Measurements from ENCODE around the gene ZFPL1. TPM values are rescaled to one million over a fixed set of nuclear protein-coding genes. Genes with fewer than 3 reads are reported as not detected.

ZFPL1 gene
- total RNA-seq, 3 donors from 2014 or later, result 36.3 to 50.6 (median 42.6) TPM

DNA sequence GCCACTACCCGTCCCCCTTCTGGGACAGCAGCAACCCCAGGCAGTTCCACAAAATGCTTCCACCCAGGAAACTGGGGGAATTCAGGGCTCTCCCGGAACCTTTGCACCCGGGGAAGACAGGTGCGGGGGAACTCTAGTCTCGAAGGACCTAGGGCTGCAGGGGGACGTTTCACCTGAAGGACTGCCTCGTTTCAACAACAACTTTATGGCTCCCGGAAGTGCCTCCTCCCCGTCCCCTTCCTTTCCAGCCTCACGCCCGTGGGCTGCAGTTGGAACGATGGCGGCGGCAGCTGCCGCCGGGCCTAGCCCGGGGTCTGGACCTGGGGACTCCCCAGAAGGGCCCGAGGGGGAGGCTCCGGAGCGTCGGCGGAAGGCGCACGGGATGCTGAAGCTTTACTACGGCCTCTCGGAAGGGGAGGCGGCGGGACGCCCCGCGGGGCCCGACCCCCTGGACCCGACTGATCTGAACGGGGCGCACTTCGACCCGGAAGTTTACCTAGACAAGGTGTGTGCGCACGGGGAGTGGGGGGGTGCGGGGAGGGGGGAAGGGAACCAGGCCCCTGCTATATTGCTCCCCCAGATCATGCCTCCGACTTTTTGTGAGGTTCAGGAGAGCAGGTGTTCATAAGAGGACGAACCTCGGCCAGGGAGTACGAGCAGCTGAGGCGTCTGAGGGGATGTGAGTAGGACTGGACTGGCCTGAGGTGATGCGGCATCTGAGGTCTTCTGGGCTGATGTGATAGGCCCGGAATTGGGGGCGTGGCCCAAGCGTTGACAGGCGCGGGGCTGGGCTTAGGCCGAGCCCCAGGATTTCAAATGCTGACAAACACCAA lies 12.2 kb downstream of the ZFPL1 start, which contains the start of gene VPS51:
TSS of gene VPS51 (plus strand) at position 241 of the 833 bp plus-strand sequence. CDS start at position 278, 37 bp downstream.
- Histone ChIP-seq H3K36me3 (ENCODE audit: low read depth) (no peaks in the 10 kb centered on the region), H3K4me3 (peak within 1 kb of the TSS; percentile 56), H3K4me1 (ENCODE audit: low read depth) (peaks cover 17% of the 10 kb centered on the region), H3K9me3 (no peaks in the 10 kb centered on the region)
- peak; percentile 90 to 94 (median 94) for DNase-seq
- intact Hi-C loops (cut with DNase I, micrococcal nuclease), result no loop called here
- peak; percentile 99 for ATAC-seq
- TF ChIP-seq, protein P1, sequence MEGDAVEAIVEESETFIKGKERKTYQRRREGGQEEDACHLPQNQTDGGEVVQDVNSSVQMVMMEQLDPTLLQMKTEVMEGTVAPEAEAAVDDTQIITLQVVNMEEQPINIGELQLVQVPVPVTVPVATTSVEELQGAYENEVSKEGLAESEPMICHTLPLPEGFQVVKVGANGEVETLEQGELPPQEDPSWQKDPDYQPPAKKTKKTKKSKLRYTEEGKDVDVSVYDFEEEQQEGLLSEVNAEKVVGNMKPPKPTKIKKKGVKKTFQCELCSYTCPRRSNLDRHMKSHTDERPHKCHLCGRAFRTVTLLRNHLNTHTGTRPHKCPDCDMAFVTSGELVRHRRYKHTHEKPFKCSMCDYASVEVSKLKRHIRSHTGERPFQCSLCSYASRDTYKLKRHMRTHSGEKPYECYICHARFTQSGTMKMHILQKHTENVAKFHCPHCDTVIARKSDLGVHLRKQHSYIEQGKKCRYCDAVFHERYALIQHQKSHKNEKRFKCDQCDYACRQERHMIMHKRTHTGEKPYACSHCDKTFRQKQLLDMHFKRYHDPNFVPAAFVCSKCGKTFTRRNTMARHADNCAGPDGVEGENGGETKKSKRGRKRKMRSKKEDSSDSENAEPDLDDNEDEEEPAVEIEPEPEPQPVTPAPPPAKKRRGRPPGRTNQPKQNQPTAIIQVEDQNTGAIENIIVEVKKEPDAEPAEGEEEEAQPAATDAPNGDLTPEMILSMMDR (IDR thresholded peaks at IDR 0.05), result no peak

DNA sequence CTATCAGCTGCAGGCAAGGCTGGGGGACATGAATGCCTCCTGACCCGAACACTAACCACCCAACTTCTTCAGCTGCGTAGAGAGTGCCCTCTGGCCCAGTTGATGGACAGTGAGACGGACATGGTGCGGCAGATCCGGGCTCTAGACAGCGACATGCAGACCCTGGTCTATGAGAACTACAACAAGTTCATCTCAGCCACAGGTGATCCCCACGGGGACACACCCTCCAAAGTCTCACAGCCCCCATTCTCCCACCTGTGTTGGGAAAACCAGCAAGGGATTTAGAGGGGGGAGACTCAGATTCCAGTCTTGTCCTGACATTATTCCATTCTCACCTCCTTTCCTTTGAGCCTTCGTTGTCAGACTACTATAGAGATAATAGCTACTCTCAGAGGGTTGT lies 12.9 kb downstream of the ZFPL1 start:
- peaks cover 17% of the 10 kb centered on the region for H3K4me1 ChIP-seq (ENCODE audit: low read depth)
- no peak for ATAC-seq
- H3K9me3 ChIP-seq, result no peaks in the 10 kb centered on the region
- peak overlapping the region; percentile 56 for H3K4me3 ChIP-seq
- no peaks in the 10 kb centered on the region for H3K36me3 ChIP-seq (ENCODE audit: low read depth)
- intact Hi-C loops (cut with DNase I, micrococcal nuclease), result no loop called here
- DNase-seq, result no peak
- TF ChIP-seq, protein P1 (IDR thresholded peaks at IDR 0.05), result no peak

DNA sequence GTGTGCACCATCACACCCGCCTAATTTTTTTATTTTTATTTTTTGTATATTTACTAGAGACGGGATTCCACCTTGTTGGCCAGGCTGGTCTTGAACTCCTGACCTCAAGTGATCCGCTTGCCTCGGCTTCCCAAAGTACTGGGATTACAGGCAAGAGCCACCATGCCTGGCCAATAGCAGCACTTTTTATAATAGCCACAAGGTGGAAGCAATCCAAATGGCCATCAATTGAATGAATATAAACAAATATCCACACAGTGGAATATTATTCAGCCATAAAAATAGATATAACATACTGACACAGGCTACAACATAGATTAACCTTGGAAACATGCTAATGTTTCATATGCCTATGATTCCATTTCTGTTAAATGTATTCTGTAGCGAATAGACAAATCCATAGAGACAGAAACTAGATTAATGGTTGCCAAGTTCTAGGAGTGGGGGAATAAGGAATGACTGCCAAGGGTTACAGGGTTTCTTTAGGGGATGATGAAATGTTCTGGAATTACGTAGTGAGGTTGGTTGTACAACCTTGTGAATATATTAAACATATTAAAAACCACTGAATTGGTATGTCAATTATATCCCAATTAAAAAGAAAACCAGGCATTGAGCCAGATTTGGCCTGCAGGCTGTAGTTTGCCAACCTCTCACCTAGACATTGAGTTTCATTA lies 16.8 kb downstream of the ZFPL1 start:
- no peak for DNase-seq
- TF ChIP-seq, protein P1 (IDR thresholded peaks at IDR 0.05), result no peak
- no peak for ATAC-seq
- H3K4me3 ChIP-seq, result no peak overlapping the region
- H3K36me3 ChIP-seq (ENCODE audit: low read depth), result no peaks in the 10 kb centered on the region
- H3K9me3 ChIP-seq, result no peaks in the 10 kb centered on the region
- intact Hi-C loops (cut with DNase I, micrococcal nuclease), result no loop called here
- H3K4me1 ChIP-seq (ENCODE audit: low read depth), result peaks cover 14% of the 10 kb centered on the region

DNA sequence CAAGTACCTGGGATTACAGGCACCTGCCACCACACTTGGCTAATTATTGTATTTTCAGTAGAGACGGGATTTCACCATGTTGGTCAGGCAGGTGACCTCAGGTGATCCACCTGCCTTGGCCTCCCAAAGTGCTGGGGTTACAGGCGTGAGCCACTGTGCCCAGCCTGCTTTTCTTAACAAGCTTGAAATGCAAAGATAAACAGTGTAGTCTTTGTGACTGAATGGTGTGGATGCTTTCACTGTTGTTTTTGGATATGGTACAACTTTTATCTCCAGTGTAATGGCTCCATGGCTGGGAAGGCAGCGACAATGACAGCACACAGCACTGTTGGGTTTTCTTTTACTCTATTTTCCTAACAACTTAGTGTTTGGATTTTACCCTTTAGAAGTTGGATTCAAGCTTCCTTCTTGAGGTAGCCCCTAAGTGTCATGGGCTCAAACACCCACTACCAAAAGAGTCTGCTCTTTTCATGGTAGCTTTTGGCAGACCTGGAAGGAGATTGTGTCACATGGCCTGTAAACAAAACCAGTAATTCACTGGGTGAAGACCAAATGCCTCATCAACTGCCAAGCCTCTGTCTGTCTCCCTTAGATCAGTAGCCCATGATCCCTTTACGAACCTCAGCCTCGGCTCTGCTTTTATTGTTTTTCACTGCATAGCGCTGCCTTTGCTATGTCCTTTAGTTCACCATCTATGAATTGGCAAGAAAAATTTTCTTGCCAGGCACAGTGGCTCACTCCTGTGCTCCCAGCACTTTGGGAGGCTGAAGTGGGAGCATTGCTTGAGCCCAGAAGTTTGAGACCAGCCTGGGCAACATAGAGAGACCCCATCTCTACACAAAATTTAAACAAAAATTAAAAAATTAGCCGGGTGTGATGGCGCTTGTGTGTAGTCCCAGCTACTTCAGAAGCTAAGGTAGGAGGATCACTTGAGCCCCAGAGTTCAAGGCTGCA lies 18.4 kb downstream of the ZFPL1 start:
- Histone ChIP-seq H3K36me3 (ENCODE audit: low read depth) (no peaks in the 10 kb centered on the region), H3K4me3 (no peak overlapping the region), H3K4me1 (ENCODE audit: low read depth) (peaks cover 4% of the 10 kb centered on the region), H3K9me3 (no peaks in the 10 kb centered on the region)
- no peak for DNase-seq
- TF ChIP-seq, protein P1 (IDR thresholded peaks at IDR 0.05), result no peak
- ATAC-seq, result no peak
- intact Hi-C loops (cut with DNase I, micrococcal nuclease), result no loop called here

DNA sequence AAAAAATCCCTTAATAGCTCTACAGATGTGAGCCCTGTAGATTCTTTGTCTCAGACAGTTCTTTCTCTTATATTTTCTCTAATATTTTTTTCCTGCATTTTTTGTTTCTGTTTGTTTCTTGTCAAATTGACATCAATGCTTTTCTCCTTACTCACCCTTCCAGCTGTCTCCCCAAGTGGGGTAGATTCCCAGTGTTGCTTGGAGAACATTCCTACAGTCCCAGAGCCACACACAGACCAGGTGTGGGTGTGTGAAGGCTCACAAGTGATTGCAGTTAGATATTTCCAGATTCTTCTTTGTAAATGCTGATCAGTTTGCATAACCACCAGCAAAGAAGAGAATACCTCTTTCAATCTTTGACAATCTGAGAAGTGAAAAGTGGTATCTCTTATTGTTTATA lies 19.5 kb downstream of the ZFPL1 start:
- intact Hi-C loops (cut with DNase I, micrococcal nuclease), result no loop called here
- TF ChIP-seq, protein P1 (IDR thresholded peaks at IDR 0.05), result no peak
- no peaks in the 10 kb centered on the region for H3K9me3 ChIP-seq
- H3K4me3 ChIP-seq, result no peak overlapping the region
- H3K4me1 ChIP-seq (ENCODE audit: low read depth), result no peaks in the 10 kb centered on the region
- H3K36me3 ChIP-seq (ENCODE audit: low read depth), result peaks cover 5% of the 10 kb centered on the region
- no peak for DNase-seq
- ATAC-seq, result no peak

Data from mucosa of descending colon (tissue), 3 donors.